GM12801 (cell line): ENCODE results near the gene VKORC1.

ENCODE experiments used
- CTCF ChIP-seq: IDR thresholded peaks from one replicate; pipeline ENCODE4 v1.5.1; 2011; ENCODE audit warnings: control low read depth; ENCODE audit not compliant: insufficient read length; ENCODE audit errors: extremely low read depth

VKORC1 gene

DNA sequence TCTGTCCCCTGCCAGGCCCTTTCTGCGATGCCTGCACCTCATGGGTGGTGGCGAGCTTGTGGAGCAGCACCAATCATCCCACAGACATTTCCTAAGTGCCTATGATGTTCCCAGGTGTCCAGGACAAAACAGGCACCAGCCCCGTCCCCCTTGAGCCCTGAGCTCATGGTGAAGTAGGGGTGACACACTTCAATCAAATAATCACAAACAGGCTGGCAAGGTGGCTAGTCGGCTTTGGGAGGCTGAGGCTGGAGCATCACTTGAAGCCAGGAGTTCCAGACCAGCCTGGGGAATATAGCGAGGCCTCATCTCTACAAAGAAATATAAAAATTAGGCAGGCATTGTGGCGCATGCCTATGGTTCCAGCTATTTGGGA lies 41.7 kb upstream of the VKORC1 start:
- TF ChIP-seq CTCF, result no peak

DNA sequence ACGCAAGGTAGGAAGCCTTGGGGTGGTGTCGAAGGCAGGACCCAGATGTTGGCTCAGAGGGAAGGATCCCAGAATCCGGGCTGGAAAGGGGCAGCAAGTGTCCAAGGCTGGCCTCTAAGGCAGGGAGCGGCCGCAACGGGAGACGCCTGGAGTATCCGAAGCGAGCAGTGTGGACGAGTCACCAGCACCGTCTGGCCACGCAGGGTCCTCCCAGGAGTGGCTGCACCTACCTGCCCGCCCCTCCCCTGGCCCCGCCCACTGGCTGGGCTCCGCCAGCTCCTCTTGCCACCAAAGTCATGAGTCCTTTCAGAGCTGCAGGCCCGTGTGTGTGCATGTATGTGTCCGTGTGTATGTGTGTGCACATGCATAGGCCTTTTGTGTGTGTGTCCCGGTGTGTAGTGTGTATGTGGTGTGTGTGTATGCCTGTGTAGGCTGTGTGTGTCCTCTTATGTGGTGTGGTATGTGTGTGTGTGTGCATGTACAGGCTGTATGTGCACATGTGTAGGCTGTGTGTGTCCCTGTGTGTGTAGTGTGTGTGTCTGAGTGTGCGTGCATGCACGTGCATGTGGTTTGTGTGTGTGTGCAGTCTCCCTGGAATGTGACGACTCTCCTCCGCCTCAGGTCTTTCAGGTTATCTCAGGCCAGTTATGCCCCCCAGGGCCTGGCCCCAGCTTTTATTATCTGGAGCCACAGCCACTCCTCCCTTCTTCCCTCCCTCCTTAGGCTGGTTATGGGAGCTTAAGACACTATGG lies 41.1 kb upstream of the VKORC1 start, which contains the start of gene PRSS8:
TSS of gene PRSS8 (minus strand) at position 193 of the 752 bp plus-strand sequence. CDS start 229 bp downstream, outside the sequence.
- TF ChIP-seq CTCF, result no peak

DNA sequence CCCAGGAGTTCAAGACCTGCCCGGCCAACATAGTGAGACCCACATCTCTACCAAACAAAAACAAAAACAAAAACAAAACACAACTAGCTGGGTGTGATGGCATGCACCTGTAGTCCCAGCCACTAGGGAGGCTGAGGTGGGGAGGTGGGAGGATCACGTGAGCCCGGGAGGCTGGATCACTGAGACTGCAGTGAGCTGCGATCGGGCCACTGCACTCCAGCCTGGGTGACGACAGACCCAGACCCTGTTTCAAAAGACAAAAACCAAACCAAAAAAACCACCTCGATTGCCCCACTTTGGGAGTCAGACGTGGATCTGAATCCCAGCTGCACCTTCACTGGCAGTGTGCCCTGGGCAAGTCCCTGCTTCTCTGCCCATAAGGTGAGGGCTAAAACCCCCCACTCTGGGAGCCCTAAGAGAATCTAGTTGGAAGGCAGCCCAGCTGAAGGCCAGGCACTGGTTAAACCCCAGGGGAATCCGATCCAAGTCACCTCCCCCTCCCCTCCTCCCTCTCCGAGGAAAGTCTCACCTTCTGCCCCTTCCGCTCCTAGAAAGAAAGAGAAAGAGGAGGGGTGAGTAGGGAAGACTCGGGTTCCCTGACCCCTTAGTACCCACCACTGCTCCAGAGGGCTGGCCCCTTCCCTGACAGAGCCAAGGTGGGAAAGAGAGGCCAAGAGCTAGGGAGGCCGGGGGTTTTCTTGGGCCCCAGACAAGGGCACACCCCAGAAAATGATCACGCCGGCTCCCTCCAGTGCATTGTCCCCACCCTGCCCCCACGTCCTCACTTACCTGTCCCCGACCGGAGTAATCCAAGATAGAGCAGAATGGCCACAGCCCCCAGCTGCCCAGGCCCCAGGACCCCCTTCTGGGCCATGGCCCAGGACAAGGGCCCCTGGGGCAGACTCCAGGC lies 40.3 kb upstream of the VKORC1 start:
- no peak for TF ChIP-seq CTCF

DNA sequence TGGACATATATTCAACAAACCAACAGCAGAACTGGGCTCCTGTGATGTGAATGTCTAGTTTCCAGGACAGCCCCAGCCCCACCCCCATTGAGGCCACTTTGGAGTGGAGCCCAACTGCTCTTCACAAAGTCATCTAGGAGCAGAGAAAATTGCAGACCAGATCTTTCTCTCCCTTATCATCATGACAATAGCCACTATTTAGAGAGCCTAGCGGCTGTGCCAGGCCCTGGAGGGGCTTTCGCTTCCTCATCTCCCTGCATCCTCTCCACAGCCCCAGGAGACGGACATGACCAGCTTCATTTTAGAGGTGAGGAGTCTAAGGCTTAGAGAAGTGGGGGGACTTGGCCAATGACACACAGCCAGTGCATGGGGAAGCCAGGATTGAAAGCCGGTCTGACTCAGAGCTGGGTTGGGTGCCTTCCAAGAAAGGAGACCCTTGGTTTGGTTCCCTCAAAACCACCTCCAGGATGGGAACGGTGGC lies 39.5 kb upstream of the VKORC1 start:
- TF ChIP-seq CTCF, result no peak

GRCh38 chr16:31133046-31133501 lies 38.5 kb upstream of the VKORC1 start:
- TF ChIP-seq CTCF, result no peak

DNA sequence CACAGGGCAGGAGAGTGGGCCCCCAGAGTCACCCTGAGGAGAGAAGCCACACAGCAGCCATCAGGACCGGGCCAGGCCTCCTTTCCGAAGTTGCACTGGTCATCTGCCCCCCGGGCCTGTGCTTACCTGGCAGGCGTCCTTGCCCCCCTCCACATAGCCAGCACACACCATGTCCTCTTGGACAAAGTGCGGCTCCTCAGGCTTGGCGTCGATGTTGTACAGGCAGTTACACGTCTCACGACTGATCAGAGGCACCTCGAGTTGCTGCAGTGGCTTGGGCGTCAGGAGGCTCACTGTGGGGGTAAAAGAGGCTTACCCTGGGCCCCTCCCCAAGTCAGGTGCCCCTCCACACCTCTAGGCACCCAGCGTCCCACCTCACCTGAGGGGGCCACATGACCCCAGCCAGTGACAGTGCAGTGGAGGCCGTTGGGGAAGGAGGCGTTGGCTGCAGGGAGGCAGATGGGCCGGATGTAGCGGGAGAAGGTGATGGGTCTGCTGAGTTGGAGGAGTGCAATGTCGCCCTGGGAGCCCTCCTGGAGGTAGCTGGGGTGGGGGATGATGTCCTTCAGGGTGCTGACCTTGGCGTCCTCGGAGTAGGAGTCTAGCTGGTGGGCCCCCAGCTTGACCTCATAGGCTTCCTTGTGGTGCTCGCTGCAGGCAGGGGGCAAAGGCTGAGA lies 37.8 kb upstream of the VKORC1 start:
- no peak for TF ChIP-seq CTCF

DNA sequence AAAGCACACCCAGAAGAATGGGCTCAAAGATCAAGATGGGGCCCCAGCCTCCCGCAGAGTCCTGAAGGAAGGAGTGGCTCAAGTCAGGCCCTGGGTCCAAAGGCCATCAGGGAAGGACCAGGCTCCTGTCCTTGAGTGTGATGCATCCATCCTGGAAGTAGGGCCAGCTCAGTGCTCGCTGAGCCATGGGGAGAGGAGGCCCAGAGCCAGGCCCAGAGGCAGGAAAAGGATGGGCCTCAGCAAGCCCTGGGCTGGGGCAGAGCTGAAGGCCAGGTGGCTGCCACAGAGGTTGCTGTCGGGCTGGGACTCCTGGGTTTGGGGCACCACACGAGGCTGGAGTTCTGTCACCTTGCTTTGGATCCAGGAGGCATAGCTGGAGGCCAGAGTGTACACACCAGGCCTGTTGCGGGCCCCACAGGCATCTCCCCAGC lies 37.3 kb upstream of the VKORC1 start:
- no peak for TF ChIP-seq CTCF
